Liver (tissue), 9 donors: ENCODE measurements around the gene AP4S1. TPM values are rescaled to one million over a fixed set of nuclear protein-coding genes. Genes with fewer than 3 reads are reported as not detected.
"Not testable (repeated sequence)": the region's sequence is repeated elsewhere in the genome, so short reads cannot be mapped to it uniquely, and the experiment has no call there.

Source experiments
- DNase-seq: peaks from one replicate; pipeline ENCODE4 v3.0.0-alpha.2; 2017; ENCODE audit warnings: low spot score
- H3K27ac ChIP-seq, 2 donors: one replicate each; pipeline ENCODE4 v1.7.0; 2013; ENCODE audit warnings: inconsistent platforms in 2 of 2, low read length in 2 of 2, control low read depth in 1 of 2, low read depth in 1 of 2, mild to moderate bottlenecking in 1 of 2
- H3K27me3 ChIP-seq, 4 donors: one replicate each; pipeline versions ENCODE4 v1.6.1 to v1.7.0; 2013; ENCODE audit warnings: low read length in 3 of 4, inconsistent platforms in 1 of 4, mild to moderate bottlenecking in 1 of 4, moderate library complexity in 1 of 4; ENCODE audit not compliant: control insufficient read depth in 4 of 4, insufficient read depth in 4 of 4
- H3K36me3 ChIP-seq, 4 donors: one replicate each; pipeline versions ENCODE4 v1.6.1 to v1.7.0; 2013; ENCODE audit warnings: low read length in 3 of 4, mild to moderate bottlenecking in 3 of 4, low read depth in 1 of 4, moderate library complexity in 1 of 4; ENCODE audit not compliant: control insufficient read depth in 4 of 4, insufficient read depth in 3 of 4
- H3K4me1 ChIP-seq, 4 donors: one replicate each; pipeline versions ENCODE4 v1.6.1 to v1.7.0; 2013; ENCODE audit warnings: low read length in 3 of 4, mild to moderate bottlenecking in 3 of 4, moderate library complexity in 1 of 4; ENCODE audit not compliant: control insufficient read depth in 4 of 4, insufficient read depth in 4 of 4
- H3K4me3 ChIP-seq, 3 donors: one replicate each; pipeline versions ENCODE4 v1.6.1 to v1.7.0; 2013; ENCODE audit warnings: low read length in 3 of 3, control low read depth in 1 of 3, low read depth in 1 of 3, mild to moderate bottlenecking in 1 of 3
- H3K9ac ChIP-seq, 2 donors: one replicate each; pipeline ENCODE4 v1.7.0; 2013; ENCODE audit warnings: low read length in 2 of 2, mild to moderate bottlenecking in 2 of 2, moderate library complexity in 2 of 2, control low read depth in 1 of 2, low read depth in 1 of 2
- H3K9me3 ChIP-seq, 4 donors: one replicate each; pipeline versions ENCODE4 v1.6.1 to v1.7.0; 2013; ENCODE audit warnings: low read length in 3 of 4; ENCODE audit not compliant: control insufficient read depth in 4 of 4
- CTCF ChIP-seq: fragments of 150-350 bp; IDR thresholded peaks from 2 replicates; pipeline ENCODE4 v1.5.1; 2017; ENCODE audit warnings: improper control_type of control experiment, low read depth, low read length; ENCODE audit not compliant: missing input control
- FOXA1 ChIP-seq: IDR thresholded peaks from 2 replicates; pipeline ENCODE4 v1.6.1; 2016; ENCODE audit warnings: antibody characterized with exemption
- FOXA2 ChIP-seq: IDR thresholded peaks from 2 replicates; pipeline ENCODE4 v1.6.1; 2016; ENCODE audit warnings: antibody characterized with exemption
- GABPA ChIP-seq, 2 donors: IDR thresholded peaks in 1 of 2; conservative IDR thresholded peaks in 1 of 2; 2 replicates each; pipeline ENCODE4 v1.6.1; 2016; ENCODE audit warnings: antibody characterized with exemption in 2 of 2, mild to moderate bottlenecking in 1 of 2, moderate library complexity in 1 of 2
- HNF4A ChIP-seq, 2 donors: conservative IDR thresholded peaks; 2 replicates each; pipeline ENCODE4 v1.6.1; 2016; ENCODE audit warnings: antibody characterized with exemption in 2 of 2, mild to moderate bottlenecking in 2 of 2
- NR2F2 ChIP-seq: IDR thresholded peaks from 2 replicates; pipeline ENCODE4 v1.6.1; 2016; ENCODE audit warnings: antibody characterized with exemption
- RAD21 ChIP-seq, 2 donors: IDR thresholded peaks; 2 replicates each; pipeline ENCODE4 v1.6.1; 2016; ENCODE audit warnings: antibody characterized with exemption in 2 of 2, mild to moderate bottlenecking in 2 of 2
- SP1 ChIP-seq: IDR thresholded peaks from 2 replicates; pipeline ENCODE4 v1.6.1; 2018; ENCODE audit warnings: antibody characterized with exemption, mild to moderate bottlenecking
- YY1 ChIP-seq: IDR thresholded peaks from 2 replicates; pipeline ENCODE4 v1.6.1; 2016; ENCODE audit warnings: antibody characterized with exemption, mild to moderate bottlenecking
- WGBS: extraction: QIAGEN DNeasy Blood & Tissue Kit; methylation state at CpG from one replicate; pipeline ENCODE4 v1.1.7; 2013; 5-methylcytosine and 5-hydroxymethylcytosine counted together
- polyA plus RNA-seq, 2 donors: library from polyadenylated mRNA; stranded (reverse) in 1 of 2; unstranded in 1 of 2; fragments of 200-250 nt in 1 of 2; fragments of >200 nt in 1 of 2; fragmentation: Nextera tagmentation in 1 of 2; extraction: Ambion mirVana in 1 of 2; gene quantifications; one replicate each; pipeline versions ENCODE4 v1.2.1 to v1.2.3, GENCODE V29; 2013 to 2015
- total RNA-seq, 2 donors: library from RNA; depleted of rRNA; stranded (reverse); fragments of >200 nt; gene quantifications; one replicate each; pipeline ENCODE4 v1.2.3, GENCODE V29; 2014
- TF ChIP-seq, protein P1 (sequence below): IDR thresholded peaks from 2 replicates; pipeline ENCODE4 v1.6.1; 2016; ENCODE audit warnings: antibody characterized with exemption
- TF ChIP-seq, protein P2 (sequence below): IDR thresholded peaks from 2 replicates; pipeline ENCODE4 v1.6.1; 2016; ENCODE audit warnings: antibody characterized with exemption
- TF ChIP-seq, protein P3 (sequence below): IDR thresholded peaks from 2 replicates; pipeline ENCODE4 v1.6.1; 2016; ENCODE audit warnings: antibody characterized with exemption, mild to moderate bottlenecking
- TF ChIP-seq, protein P4 (sequence below): IDR thresholded peaks from 2 replicates; pipeline ENCODE4 v1.6.1; 2016; ENCODE audit warnings: antibody characterized with exemption
- donor health status: healthy.
- donor health status: healthy.
- donor health status: healthy.
- donor health status: healthy.
- donor health status: healthy.

The AP4S1 gene
- total and polyA plus RNA-seq, 4 donors, result 1.3 to 4.3 (median 1.7) TPM

- no peak overlapping the region for H3K9ac ChIP-seq
- no peak overlapping the region for H3K27ac ChIP-seq
- H3K27me3 ChIP-seq, result no peaks in the 10 kb centered on the region
- no peaks in the 10 kb centered on the region for H3K9me3 ChIP-seq
- no peak for DNase-seq
- WGBS, result 93% methylated on average over 1 of the region's 1 CpG
- TF ChIP-seq GABPA (IDR thresholded peaks at IDR 0.05 in 1 of 2, conservative IDR thresholded peaks at IDR 0.05 in 1 of 2), result no peak
- peaks cover 0 to 6% (median 5%) of the 10 kb centered on the region in 4 donors for H3K4me1 ChIP-seq
- no peak overlapping the region for H3K4me3 ChIP-seq
- no peaks in the 10 kb centered on the region for H3K36me3 ChIP-seq
Observed at GRCh38 chr14:31042300-31042699, 16.9 kb downstream of the AP4S1 start.

DNA sequence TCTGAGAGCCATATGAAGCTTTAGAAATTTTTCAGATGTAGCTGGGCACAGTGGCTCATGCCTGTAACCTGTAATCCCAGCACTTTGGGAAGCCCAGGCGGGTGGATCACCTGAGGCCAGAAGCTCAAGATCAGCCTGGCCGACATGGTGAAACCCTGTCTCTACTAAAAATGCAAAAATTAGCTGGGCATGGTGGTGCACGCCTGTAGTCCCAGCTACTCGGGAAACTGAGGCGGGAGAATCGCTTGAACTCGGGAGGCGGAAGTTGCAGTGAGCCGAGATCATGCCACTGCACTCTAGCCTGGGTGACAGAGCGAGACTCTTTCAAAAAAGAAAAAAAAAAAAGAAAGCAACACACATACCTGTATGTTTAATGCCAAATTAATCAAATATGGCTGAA is 17.4 kb downstream of the AP4S1 start:
- 95% methylated on average over 10 of the region's 10 CpGs for WGBS
- not testable (repeated sequence) for H3K9me3 ChIP-seq, DNase-seq, H3K36me3 ChIP-seq, H3K4me1 ChIP-seq, H3K4me3 ChIP-seq, H3K9ac ChIP-seq, H3K27me3 ChIP-seq, H3K27ac ChIP-seq

GRCh38 chr14:31043379-31043778 is 17.9 kb downstream of the AP4S1 start:
- DNase-seq, result no peak
- no peak overlapping the region for H3K27ac ChIP-seq
- H3K4me3 ChIP-seq, result no peak overlapping the region
- no peak overlapping the region for H3K9ac ChIP-seq
- H3K9me3 ChIP-seq, result no peaks in the 10 kb centered on the region
- no peak for TF ChIP-seq YY1
- TF ChIP-seq, protein P1, sequence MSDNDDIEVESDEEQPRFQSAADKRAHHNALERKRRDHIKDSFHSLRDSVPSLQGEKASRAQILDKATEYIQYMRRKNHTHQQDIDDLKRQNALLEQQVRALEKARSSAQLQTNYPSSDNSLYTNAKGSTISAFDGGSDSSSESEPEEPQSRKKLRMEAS, result no peak
- TF ChIP-seq HNF4A (conservative IDR thresholded peaks at IDR 0.05), result no peak
- TF ChIP-seq CTCF, result no peak
- TF ChIP-seq, protein P2, sequence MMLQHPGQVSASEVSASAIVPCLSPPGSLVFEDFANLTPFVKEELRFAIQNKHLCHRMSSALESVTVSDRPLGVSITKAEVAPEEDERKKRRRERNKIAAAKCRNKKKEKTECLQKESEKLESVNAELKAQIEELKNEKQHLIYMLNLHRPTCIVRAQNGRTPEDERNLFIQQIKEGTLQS, result no peak
- TF ChIP-seq FOXA1, result no peak
- TF ChIP-seq FOXA2, result no peak
- no peak for TF ChIP-seq RAD21 (IDR thresholded peaks at IDR 0.05)
- TF ChIP-seq SP1, result no peak
- TF ChIP-seq NR2F2, result no peak
- TF ChIP-seq, protein P3, sequence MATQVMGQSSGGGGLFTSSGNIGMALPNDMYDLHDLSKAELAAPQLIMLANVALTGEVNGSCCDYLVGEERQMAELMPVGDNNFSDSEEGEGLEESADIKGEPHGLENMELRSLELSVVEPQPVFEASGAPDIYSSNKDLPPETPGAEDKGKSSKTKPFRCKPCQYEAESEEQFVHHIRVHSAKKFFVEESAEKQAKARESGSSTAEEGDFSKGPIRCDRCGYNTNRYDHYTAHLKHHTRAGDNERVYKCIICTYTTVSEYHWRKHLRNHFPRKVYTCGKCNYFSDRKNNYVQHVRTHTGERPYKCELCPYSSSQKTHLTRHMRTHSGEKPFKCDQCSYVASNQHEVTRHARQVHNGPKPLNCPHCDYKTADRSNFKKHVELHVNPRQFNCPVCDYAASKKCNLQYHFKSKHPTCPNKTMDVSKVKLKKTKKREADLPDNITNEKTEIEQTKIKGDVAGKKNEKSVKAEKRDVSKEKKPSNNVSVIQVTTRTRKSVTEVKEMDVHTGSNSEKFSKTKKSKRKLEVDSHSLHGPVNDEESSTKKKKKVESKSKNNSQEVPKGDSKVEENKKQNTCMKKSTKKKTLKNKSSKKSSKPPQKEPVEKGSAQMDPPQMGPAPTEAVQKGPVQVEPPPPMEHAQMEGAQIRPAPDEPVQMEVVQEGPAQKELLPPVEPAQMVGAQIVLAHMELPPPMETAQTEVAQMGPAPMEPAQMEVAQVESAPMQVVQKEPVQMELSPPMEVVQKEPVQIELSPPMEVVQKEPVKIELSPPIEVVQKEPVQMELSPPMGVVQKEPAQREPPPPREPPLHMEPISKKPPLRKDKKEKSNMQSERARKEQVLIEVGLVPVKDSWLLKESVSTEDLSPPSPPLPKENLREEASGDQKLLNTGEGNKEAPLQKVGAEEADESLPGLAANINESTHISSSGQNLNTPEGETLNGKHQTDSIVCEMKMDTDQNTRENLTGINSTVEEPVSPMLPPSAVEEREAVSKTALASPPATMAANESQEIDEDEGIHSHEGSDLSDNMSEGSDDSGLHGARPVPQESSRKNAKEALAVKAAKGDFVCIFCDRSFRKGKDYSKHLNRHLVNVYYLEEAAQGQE, result no peak
- TF ChIP-seq, protein P4, sequence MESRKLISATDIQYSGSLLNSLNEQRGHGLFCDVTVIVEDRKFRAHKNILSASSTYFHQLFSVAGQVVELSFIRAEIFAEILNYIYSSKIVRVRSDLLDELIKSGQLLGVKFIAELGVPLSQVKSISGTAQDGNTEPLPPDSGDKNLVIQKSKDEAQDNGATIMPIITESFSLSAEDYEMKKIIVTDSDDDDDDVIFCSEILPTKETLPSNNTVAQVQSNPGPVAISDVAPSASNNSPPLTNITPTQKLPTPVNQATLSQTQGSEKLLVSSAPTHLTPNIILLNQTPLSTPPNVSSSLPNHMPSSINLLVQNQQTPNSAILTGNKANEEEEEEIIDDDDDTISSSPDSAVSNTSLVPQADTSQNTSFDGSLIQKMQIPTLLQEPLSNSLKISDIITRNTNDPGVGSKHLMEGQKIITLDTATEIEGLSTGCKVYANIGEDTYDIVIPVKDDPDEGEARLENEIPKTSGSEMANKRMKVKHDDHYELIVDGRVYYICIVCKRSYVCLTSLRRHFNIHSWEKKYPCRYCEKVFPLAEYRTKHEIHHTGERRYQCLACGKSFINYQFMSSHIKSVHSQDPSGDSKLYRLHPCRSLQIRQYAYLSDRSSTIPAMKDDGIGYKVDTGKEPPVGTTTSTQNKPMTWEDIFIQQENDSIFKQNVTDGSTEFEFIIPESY, result no peak
- H3K36me3 ChIP-seq, result no peaks in the 10 kb centered on the region
- no peaks in the 10 kb centered on the region for H3K27me3 ChIP-seq
- H3K4me1 ChIP-seq, result peaks cover under 1 to 6% (median 2%) of the 10 kb centered on the region in 4 donors
- WGBS, result 88% methylated on average over 3 of the region's 3 CpGs
